Stimulated activated CD8-positive, alpha-beta memory T cell treated with anti-CD3 and anti-CD28 coated beads, Interleukin-7, amount 100 ng/mL, for 4 hours (primary cell): Measurements from ENCODE around the gene DUSP10.

Experiments
- DNase-seq, 2 donors: peaks; one replicate each; pipeline ENCODE4 v3.0.0-alpha.2; 2020; ENCODE audit warnings: low read depth in 2 of 2

The DUSP10 gene

DNA sequence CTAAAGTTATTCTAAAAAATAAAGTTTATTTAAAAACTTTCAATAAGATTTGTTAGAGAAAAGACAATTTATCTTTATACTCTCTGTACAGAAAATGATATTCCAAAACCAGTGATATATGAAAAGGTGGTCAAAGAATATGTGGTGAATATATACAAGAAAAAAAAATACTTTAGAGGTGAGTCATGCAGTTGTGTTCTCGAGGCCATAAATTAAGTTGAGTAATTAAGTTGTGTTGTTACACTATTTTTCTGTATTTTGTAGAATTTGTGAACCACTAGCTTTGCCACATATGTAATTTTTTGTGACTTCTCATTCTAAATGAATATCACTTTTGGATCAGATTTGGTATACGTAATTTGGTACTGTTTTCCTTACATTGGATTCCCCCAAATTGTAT, 23.6 kb upstream of the DUSP10 start:
- DNase-seq, result no peak

DNA sequence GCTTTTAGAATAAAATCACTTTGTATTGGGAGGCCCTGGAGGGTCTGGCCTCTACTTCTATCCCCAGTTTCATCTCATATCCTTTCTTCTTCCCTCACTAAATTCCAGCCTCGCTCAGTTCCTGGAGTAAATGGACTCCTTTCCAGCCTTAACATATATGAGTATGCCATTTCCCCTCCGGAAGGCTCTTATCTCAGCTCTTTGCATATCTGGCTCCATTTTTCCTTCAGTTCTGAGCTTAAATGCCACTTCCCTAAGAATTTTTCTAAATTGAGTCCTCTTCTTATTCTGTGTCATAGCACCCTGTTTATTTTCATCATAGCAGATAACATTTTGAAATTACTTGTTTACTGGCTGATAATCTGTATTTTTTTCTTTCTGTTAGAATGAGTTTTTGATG, 20.2 kb upstream of the DUSP10 start:
- no peak for DNase-seq

DNA sequence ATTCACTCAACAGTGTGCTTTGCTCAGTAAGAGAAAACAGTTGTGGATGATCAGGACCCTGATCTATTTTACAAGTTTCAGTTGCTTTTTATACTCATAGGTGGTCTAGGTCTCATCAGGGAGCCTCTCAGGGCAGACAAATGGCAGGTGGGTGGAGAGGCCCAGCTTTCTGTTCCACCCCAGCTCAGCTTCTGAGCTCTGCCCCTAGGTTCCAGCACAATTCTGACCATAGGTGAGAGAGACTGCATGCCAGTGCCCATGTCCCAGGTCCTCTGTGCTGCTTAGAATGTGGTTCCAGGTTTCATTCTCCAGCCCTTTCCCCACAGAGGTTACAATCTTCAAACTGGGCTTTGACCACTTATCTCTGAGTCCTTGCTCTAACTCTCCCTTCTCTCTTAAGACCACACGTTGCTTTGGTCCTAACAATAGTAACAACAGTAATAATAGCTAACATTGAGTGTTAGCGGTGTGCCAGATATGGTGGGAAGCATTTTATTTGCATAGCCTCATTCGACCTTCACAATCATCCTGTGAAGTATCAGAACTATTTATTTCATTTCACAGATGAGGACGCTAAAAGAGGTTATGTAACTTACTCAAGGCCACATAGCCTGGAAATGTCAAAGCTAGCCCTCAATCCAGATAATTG, 19.6 kb upstream of the DUSP10 start:
- no peak for DNase-seq

DNA sequence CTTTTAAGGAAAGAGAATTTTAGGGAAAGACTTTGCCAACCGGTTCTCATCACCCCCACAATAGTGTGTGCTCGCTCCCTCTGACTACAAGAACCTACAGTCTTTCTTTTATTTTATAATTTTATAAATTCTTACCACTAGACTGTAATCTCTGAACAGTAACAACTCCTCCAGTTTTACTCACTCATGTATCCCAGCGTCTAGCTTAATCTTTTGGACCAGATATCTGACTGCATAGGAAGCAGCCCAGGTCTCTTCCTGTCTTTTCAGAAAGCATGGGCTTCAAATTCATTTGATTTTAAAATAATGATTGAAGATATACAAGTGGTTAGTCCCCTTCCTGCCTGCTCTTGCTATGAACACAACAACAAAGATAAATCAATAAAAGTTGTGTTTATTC, 19.0 kb upstream of the DUSP10 start:
- DNase-seq, result no peak

DNA sequence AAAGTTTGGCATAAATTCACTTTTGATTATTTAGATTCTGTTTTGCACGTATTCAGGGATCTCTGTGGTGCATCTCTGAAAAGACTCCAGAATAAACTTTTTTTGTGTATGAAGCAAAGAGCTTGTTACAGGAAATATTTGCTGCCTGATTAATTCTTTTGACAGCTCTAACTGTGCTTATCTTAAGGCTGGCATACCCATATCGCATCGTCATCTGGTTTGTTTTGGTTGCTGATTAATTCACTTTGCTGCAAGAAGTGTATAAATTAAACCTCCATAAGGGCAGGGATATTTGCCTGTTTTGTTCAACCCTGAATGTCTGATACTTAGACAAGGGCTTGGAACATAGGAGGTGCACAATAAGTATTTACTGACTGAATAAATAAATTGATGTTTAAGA, 17.5 kb upstream of the DUSP10 start:
- DNase-seq, result no peak

DNA sequence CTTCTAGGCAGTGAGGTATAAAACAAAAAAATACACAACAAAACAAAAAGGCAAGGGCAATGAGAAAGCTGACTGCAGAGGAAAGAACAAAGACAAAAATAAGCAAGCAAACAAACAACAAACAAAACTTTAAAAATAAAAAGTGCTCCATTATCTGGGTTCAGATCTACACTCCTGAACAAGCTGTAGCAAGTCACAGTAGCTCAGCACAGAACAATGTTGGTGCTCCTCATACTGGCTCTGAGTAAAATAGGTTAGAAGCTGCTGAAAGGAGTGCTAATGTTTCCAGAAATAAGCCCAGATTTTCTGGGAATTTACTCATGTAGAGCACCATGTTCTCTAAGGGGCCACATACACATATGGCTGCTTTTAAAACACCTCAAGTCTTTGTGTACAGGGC, 16.6 kb upstream of the DUSP10 start:
- no peak for DNase-seq

DNA sequence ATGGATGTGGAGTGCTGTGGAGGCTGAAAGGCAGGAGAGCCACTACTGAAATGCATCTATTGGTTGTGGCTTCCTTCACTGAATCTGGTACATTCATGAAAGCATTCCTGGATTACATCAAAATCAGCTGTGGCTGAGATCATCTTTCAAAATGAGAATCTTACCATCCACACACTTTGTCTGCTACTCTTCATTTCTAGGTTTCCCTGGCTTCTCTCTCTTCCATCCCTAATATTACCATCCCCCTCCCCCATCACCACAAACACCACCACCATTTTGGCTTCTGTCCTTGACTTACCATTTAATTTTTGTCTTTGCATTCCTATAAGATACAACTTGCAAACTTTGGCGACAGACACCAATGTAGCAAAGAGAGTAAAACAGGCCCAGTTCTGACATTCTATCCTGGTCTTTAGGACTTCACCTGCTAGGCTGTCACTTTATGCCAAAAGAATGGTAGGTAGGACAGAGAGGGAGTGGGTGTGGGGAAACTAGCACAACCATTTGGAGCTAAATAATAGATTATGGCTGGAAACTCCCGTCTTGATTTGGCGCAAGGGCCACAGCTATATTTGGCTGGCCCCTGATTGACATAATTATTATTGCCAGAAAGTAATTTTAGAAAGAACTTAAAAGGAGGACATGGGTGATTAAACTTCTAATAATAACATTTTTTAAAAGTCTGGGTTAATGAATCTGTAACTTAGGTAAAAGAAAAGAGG, 15.1 kb upstream of the DUSP10 start:
- DNase-seq, result no peak

DNA sequence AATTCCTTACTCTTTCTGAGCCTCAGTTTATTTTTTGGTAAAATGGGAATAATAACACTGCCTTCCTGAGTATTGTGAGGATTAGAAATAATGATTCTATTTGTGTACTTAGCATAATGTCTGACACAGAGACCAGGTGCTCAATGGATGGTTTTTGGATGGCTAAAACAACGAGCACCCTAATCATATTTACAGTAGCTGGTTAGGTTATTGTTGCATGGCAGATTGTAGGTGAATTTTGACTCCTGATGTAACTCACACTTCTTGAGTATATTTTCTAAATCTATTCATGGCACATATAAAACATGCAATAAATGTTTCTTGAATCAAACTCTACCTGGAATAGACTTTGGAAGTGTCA, 11.9 kb upstream of the DUSP10 start:
- DNase-seq, result no peak

DNA sequence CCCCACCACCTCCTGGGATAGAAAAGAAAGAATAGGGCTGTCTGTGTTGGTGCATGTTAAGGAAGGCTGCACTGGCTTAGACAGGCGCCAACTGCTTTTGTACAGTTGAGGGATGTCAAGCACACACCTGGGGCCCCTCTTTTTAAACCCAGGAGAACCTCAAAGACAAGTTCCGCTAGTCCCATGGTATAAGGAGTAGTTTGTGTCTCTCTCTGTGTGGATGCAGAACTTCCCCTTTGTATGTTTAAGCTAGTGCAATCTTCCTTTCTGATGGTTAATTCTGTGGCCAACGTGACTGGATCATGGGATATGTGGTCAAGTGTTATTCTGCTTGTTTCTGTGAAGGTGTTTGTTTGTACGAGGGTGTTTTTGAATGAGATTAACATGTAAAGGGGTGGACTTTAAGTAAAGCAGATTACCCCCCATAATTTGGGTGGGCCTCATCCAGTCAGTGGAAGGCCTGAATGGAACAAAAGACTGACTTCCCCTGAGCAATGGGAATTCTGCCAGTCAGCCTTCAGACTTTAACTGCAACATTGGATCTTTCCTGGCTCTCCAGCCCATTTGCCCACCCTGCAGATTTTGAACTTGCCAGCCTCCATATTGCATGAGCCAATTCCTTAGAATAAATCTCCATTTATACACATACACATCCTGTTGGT, 9.5 kb upstream of the DUSP10 start:
- no peak for DNase-seq

DNA sequence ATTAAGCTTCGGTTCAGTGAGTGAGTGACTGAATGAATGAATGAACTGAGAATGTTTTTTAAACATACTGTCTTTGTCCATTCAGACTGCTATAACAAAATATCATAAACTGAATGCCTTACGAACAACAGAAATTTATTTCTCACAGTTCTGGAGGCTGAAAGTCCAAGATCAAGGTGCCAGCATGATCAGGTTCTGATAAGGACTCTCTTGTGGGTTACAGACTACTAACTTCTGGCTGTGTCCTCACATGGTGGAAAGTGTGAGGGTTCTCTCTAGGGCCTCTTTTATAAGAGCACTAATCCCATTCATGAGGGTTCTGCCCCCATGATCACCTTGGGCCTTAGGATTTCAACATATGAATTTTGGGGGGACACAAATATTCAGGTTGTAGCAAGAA, 7.1 kb upstream of the DUSP10 start:
- DNase-seq, result no peak

DNA sequence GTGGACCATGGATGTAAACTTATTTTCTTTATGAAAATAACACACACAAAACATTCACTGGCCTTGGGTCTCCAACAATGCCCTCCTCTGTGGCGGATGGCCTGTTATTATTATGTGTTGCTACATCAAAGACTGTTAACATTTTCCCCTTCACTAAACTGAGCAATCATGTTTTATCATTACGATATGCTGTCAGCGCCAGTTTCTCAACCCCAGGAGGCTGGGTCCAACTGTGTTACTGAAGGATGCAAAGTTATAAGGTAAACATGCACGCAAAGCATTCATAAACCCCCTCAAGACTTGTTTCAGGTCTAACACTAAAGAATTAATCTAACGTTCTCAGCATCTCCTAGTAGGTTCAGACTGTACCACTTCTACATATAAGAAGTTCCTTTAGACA, 6.0 kb upstream of the DUSP10 start:
- DNase-seq, result no peak

DNA sequence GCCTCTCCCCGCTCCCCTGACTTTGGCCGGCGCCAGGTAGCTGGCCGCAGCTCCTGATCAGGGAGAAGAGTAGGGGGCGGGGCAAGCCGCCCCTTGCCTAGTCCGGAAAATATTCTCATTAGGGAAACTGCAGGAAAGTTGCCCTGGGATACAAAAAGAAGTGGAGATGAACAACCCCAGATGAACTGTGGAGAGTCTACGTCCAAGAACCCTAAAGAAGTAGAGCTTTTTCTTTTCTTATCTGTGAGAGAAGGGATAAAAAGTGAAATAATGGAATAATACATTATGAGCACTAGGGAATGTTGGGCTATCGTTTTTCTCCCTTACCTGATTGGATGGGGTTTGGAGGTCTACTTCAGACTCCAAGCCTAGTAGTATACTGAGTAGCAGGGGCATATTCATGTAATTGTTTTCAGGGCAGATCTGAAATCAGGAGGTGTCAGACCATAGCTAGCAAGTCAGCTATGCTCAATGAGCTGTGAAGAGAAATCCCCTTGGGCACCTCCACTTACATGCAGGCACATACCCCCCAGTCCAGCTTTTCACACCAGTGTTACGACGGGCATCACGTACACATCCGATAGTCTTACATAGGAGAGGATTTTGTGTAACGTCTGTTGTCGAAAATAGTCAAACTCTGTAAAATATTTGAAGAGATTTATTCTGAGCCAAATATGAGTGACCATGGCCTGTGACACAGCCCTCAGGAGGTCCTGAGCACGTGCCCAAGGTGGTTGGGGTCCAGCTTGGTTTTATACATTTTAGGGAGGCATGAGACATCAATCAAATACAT, 1.7 kb upstream of the DUSP10 start:
- DNase-seq, result no peak

DNA sequence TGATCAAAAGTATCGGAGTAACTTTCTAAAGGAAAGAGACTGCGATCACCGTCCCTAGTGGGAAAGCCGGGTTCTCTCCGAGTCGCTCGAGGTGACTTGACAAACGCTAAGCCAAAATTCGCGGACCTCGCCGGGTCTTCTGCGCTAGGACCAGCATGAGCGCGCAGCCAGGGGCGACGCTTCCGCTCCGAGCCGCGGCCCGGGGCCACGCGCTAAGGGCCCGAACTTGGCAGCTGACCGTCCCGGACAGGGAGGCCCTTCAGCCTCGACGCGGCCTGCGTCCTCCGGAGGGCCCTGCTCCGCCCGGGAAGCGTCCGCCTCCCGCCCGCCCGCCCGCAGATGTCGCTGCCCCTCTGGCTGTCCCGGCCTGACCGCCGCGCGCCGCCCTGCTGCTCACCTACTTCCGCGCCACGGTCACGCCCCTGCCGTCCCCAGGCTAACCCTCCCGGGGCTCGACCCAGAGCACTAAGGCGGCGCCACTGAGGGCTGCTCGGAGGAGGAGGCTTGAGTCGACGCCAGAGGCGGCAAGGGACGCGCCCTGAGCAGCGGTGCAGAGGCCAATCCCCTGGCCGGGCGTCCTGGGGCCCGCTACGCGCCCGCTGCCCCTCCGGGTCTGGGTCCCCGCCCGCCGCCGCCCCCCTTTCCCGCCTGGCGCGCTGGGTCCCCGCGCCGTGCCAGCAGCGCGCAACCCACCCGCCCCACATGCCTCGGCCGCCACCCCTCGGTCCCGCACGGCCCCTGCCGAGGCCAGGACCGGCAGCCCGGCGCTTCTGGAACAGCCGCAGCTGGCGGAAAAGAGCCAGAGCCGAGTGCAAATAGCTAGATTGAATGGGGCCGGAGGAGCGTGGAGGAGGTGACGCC, 896 bp upstream of the DUSP10 start:
- peak; percentile 42 to 78 for DNase-seq

DNA sequence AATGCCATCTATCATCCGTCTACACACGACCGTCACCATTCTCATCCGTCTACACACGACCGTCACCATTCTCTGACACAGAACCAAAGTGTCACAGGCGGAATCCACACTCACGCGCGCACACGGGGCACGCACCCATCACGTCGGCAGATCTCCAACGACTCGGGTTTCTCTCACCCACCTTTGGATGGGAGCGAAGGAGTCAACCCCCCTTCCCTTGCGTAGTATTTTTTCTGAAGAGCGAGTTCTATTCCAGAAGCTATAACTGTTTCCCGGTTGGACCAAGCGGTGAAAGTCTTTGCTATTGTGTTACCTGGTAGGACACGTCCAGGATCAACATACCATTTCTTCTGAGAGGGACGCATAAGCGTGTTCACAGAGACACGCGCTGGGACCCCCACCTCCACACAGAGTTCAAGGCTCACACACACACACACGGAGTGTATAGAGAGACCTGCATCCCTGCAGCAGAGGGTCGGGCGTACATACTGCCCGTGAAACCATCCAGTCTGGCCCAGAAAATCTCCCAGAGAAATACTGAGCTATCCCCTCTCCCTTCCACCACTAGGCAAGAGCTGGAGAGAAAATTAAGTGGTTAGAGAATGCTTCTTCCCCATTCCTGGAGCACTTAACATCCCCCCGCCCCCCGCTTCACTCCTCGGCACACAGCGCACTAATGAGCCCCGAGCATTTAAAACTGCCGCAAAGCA, 741 bp downstream of the DUSP10 start:
- DNase-seq, result no peak

DNA sequence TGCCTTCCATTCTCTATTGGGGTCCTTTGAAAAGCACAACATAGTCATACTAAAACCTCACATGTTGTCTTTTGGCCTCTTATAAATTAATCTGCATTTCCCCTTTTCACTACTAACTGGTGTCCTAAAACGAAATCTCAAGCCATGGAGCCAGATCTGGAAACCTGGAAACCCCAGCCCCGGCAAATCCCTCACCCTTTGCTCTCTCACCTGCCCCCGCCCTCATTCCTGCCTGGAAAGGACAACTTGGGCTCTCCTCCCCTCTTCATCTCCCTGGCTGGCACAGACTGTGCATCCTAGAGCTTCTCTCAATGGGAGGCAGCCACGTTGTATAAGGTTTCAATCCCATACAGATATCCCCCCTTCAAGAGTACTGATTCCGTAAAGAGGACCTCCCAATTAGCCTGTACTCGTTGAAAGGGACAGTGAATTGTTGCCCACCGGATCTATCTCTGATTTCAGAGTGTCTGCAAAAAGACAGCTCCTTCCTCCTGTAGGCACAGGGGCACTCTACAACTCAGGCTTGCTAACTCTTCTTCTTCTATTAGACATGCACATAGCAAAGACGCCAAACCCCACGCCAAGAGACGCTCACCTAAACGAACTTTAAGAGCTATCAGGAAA, 1.4 kb downstream of the DUSP10 start:
- no peak for DNase-seq

DNA sequence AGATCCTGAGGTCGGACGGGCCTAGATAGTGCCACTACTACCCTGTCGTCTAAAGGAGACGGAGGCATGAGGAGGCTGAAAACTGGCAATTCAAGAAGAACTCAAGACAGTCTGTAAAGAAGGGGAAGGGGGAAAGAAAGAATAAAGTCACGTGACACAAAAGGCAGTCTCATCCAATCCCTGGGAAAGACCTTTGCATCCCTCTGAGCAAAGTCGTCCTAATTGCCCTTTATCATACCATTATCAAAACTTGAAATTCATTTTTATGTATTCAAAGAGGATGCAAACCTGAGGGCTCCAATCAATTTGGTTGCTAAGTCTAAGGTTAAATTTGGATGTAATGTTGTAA, 2.2 kb downstream of the DUSP10 start:
- DNase-seq, result no peak

DNA sequence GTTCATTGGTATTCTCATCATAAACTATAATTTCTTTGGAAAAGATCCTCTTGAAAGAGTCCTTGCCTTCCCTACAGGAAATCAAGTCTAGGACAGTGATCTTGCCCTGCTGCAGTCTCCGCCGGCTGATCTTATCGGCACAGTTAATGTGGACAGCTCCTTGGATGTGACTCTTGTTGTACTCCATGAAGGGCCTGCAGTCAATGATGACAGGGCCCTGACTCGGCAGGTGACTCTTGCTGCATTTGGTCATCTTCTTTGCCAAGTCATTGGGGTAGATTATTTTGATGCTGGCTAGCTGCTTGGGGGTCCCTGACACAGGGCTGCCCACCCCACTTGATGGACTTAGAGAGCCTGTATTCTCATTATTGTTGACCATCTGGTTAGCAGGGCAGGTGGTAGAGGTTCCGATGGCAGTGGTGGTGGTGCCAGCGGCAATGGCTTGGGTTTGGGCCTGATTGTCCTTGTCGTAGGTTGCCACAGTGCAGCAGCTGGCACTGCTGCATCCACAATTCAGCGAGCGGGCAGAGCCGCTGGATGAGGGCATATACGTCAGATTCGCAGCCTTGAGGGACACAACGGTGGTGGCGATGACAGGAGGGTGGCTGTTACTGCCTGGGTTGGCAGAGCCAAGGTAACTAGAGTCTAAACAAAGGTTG, 2.7 kb downstream of the DUSP10 start:
- no peak for DNase-seq

DNA sequence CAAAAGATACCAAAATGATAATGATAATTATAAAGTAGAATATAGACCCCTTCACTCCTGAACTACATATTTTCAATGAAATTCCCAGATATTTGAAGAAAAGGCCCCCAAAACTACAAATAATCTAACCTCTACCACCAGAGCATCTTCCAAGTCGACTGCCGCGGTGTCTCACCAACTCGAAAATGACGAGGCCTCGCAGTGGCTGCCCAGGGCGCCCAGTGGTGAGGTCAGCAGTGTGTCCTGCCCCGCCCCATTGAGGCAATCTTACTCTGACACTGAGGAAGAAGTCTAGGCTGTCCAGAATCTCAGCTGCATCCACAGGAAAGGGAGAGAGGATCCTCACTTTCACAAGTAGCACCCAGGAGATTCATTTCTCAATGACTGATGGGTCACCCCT, 5.2 kb downstream of the DUSP10 start:
- DNase-seq, result no peak

DNA sequence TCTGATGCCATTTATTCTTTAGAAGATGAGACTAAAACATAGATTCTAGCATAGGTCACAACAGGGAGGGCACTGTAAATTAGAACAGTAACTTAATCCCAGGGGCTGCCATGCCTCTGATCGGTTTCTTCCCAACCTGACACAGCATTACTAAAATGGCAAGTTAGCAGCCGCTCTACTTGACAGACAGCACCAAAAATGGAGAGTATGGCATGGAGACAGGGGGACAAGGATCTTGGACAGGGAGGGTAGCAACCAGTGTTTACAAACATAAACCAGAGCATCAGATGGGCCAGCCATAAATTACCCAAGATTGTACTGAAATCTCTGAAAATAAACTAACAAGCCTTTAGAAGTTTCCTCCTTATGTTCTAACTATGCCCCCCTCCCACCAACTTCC, 5.9 kb downstream of the DUSP10 start:
- DNase-seq, result no peak

DNA sequence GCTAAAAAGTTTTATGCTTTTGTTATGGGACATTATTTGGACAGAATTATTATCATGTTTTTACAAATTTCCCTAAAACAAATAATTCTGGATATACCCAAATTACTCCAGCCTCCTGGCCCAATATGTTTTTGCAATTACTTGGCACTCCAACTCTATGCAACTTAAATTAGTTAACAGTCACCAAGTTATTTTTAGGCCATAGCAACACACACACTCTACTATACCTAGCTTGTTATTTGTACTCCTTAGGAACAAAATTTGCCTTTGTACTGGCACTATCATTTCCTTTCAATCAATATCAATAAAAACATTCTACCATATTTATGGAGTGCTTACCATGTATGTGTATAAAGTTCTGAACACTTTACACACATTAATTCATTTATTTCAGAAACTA, 7.7 kb downstream of the DUSP10 start:
- DNase-seq, result no peak
